DOHH2 (cell line): ENCODE results near the gene TMC8.
"Not testable (repeated sequence)": the region's sequence is repeated elsewhere in the genome, so short reads cannot be mapped to it uniquely, and the experiment has no call there.

ENCODE experiments used
- H3F3A ChIP-seq: fragments of 200-600 bp; sonication (generic), shearing (Covaris generic); 2 replicates; pipeline ENCODE4 v1.6.0; 2016; ENCODE audit warnings: antibody characterized with exemption, mild to moderate bottlenecking; ENCODE audit not compliant: control insufficient read depth, insufficient read depth
- H3K27ac ChIP-seq: fragments of 200-600 bp; sonication (generic); 2 replicates; pipeline ENCODE4 v1.5.1; 2014; ENCODE audit warnings: low read depth, mild to moderate bottlenecking, low read length, moderate library complexity
- H3K27me3 ChIP-seq: fragments of 200-600 bp; sonication (generic); 2 replicates; pipeline ENCODE4 v1.6.1; 2014; ENCODE audit warnings: mild to moderate bottlenecking, low read length, mixed read lengths; ENCODE audit not compliant: control insufficient read depth
- H3K36me3 ChIP-seq: fragments of 200-600 bp; sonication (generic); 2 replicates; pipeline ENCODE4 v1.6.1; 2014; ENCODE audit warnings: mild to moderate bottlenecking, low read length, moderate library complexity, mixed read lengths; ENCODE audit not compliant: control insufficient read depth
- H3K4me1 ChIP-seq: fragments of 200-600 bp; sonication (generic); 2 replicates; pipeline ENCODE4 v1.6.1; 2014; ENCODE audit warnings: mild to moderate bottlenecking, low read length, mixed read lengths; ENCODE audit not compliant: control insufficient read depth
- H3K4me2 ChIP-seq: fragments of 200-600 bp; sonication (generic); 2 replicates; pipeline ENCODE4 v1.6.0; 2014; ENCODE audit warnings: mild to moderate bottlenecking, low read length, moderate library complexity
- H3K4me3 ChIP-seq: fragments of 200-600 bp; sonication (generic); 2 replicates; pipeline ENCODE4 v1.5.1; 2014; ENCODE audit warnings: mild to moderate bottlenecking, low read length, mixed read lengths
- H3K79me2 ChIP-seq: fragments of 200-600 bp; sonication (generic); 2 replicates; pipeline ENCODE4 v1.6.1; 2014; ENCODE audit warnings: mild to moderate bottlenecking, low read length, mixed read lengths; ENCODE audit not compliant: control insufficient read depth
- H3K9me2 ChIP-seq: fragments of 200-600 bp; sonication (generic); replicated peaks from 2 replicates; pipeline ENCODE4 v1.6.1; 2014; ENCODE audit warnings: mild to moderate bottlenecking, low read length, mixed read lengths; ENCODE audit not compliant: control insufficient read depth
- H3K9me3 ChIP-seq: fragments of 200-600 bp; sonication (generic); 2 replicates; pipeline ENCODE4 v1.6.1; 2014; ENCODE audit warnings: antibody characterized with exemption, low read length, mixed read lengths; ENCODE audit not compliant: control insufficient read depth, insufficient read depth
- H4K20me1 ChIP-seq: fragments of 200-600 bp; sonication (generic); 2 replicates; pipeline ENCODE4 v1.6.0; 2014; ENCODE audit warnings: low read depth, mild to moderate bottlenecking, antibody characterized with exemption, low read length, moderate library complexity; ENCODE audit not compliant: control insufficient read depth, insufficient read depth
- EZH2phosphoT487 ChIP-seq: fragments of 200-600 bp; sonication (generic); IDR thresholded peaks from 2 replicates; pipeline ENCODE4 v1.6.1; 2017; ENCODE audit warnings: borderline replicate concordance, mild to moderate bottlenecking, antibody characterized with exemption, low read length, moderate library complexity, mixed read lengths
- TF ChIP-seq, protein P1 (sequence below): fragments of 200-600 bp; sonication (generic); IDR thresholded peaks from one replicate; pipeline ENCODE4 v1.5.1; 2014; ENCODE audit warnings: antibody characterized with exemption, mild to moderate bottlenecking, low read depth, low read length; ENCODE audit not compliant: poor library complexity, severe bottlenecking

Gene TMC8

DNA sequence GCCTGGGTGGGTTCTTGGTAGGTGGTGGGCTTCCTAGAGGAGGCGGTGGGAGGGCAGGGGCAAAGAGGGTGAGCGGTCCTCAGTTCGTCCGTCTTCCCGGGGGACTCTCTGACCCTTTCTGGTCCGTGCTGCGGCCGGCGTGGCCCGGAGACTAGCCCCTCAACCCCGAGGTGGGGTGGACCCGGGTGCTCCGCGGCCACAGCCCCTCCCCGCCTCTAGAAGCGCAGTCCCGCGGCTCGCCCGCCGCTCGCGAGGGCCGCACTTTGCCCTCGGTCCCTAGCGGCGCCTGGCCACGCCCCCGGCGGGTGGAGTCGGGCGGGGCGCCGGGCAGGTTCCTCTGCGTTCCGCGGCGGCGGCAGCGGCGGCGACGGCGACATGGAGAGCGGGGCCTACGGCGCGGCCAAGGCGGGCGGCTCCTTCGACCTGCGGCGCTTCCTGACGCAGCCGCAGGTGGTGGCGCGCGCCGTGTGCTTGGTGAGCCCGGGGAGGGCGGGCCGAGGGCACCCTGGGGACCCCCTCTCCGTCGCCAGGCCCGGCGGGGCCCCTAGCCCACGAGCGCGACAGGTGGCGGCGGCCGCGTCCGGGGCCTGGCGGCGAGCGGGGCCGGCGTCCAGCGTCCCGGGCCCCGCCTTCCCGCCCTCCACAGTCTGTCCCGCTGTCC lies 37.8 kb downstream of the TMC8 start, which contains the start of gene SYNGR2:
Gene SYNGR2 (plus strand): TSS at position 340 of the 661 bp plus-strand sequence. CDS start 36 bp downstream, at position 376.
- peak within 1 kb of the TSS; percentile 80 for H3K4me3 ChIP-seq
- peaks cover 45% of the 10 kb centered on the region for H3K36me3 ChIP-seq
- H3K79me2 ChIP-seq: peaks cover 39% of the 10 kb centered on the region
- H3K4me2 ChIP-seq: peak within 1 kb of the TSS; percentile 94
- peak within 1 kb of the TSS; percentile 65 for H3K27ac ChIP-seq
- H4K20me1 ChIP-seq: peaks cover 12% of the 10 kb centered on the region
- H3F3A ChIP-seq: peaks cover 9% of the 10 kb centered on the region
- peaks cover 58% of the 10 kb centered on the region for H3K4me1 ChIP-seq
- TF ChIP-seq, protein P1, sequence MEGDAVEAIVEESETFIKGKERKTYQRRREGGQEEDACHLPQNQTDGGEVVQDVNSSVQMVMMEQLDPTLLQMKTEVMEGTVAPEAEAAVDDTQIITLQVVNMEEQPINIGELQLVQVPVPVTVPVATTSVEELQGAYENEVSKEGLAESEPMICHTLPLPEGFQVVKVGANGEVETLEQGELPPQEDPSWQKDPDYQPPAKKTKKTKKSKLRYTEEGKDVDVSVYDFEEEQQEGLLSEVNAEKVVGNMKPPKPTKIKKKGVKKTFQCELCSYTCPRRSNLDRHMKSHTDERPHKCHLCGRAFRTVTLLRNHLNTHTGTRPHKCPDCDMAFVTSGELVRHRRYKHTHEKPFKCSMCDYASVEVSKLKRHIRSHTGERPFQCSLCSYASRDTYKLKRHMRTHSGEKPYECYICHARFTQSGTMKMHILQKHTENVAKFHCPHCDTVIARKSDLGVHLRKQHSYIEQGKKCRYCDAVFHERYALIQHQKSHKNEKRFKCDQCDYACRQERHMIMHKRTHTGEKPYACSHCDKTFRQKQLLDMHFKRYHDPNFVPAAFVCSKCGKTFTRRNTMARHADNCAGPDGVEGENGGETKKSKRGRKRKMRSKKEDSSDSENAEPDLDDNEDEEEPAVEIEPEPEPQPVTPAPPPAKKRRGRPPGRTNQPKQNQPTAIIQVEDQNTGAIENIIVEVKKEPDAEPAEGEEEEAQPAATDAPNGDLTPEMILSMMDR: no peak
- no peak for TF ChIP-seq EZH2phosphoT487
- H3K9me2 ChIP-seq: no peaks in the 10 kb centered on the region
- H3K27me3 ChIP-seq: no peaks in the 10 kb centered on the region
- H3K9me3 ChIP-seq: no peaks in the 10 kb centered on the region

DNA sequence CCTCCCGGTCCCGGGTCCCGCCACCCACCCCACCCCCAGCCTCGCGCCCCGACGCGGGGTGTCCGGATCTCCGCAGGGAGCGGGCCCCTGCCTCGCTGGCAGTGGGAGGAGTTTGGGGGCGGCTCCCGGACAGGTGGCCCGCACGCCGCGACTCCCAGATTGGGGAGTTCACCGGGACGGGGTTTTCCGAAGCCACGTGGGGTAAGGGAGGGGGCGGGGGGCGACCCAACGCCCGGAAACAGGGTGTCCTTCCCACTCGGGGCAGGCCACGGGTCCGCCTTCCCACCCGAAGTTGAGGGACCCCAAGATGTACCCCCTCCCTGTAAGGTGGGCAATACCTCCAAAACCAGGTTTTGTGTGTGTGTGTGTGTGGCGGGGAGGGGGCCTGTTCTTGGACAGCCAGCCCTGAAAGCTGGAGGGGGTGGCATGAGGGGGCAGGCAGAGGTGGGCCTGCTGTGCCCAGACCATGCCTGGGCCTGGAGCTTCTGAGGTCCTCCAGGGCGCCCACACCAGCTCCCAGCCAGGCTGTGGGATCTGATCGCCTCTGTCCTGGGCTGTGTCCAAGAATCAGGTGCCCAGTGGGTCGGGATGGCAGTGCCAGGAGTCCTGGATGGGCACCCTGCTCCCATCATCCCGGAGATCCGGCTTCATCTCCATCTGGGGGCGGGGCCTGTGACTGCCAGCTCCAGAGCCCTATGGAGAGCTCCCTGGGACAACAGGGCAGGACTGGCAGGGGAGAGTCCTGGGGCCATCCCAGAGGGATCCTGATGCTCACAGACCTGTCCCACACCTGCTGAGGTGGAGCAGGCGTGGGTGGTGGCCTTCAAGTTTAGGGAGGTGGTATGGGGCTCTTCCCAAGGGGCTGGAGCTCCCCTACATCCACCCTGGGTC lies 38.6 kb downstream of the TMC8 start:
- no peaks in the 10 kb centered on the region for H3K9me3 ChIP-seq
- H3K36me3 ChIP-seq: peaks cover 53% of the 10 kb centered on the region
- peaks cover 66% of the 10 kb centered on the region for H3K4me1 ChIP-seq
- no peaks in the 10 kb centered on the region for H3K9me2 ChIP-seq
- H3K27me3 ChIP-seq: no peaks in the 10 kb centered on the region
- peaks cover 15% of the 10 kb centered on the region for H3F3A ChIP-seq
- peaks cover 41% of the 10 kb centered on the region for H3K79me2 ChIP-seq
- H3K27ac ChIP-seq: peak overlapping the region; percentile 65
- peaks cover 12% of the 10 kb centered on the region for H4K20me1 ChIP-seq
- TF ChIP-seq EZH2phosphoT487: no peak
- TF ChIP-seq, protein P1: no peak
- peak overlapping the region; percentile 94 for H3K4me2 ChIP-seq
- H3K4me3 ChIP-seq: peak overlapping the region; percentile 80

DNA sequence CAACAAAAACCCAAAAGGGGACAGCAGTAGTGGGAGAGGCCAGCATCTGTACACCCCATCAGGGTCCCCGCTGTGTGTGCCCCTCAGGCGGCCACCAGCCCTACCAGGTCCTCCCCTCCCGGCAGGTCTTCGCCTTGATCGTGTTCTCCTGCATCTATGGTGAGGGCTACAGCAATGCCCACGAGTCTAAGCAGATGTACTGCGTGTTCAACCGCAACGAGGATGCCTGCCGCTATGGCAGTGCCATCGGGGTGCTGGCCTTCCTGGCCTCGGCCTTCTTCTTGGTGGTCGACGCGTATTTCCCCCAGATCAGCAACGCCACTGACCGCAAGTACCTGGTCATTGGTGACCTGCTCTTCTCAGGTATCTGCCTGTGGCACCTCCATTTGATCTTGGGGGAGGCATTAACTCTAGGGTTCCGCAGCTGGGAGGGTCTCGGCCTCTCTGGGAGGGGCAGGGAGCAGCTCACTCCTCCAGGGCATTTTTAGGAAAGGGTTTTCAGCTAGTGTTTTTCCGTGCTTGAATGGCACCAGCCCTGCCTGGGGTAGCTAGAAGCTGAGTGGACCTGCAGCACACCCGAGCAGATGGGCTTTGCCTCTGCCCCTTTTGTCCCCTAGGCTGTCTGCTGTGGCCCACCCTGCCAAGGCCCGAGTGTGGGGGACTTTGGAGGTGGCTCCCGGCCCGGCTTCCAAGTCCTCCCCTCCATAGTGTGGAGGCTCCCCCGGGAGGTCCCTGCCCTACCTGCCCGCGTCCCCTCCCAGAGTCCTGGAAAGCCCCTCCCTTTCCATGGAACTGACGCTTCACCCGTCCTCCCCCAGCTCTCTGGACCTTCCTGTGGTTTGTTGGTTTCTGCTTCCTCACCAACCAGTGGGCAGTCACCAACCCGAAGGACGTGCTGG lies 40.4 kb downstream of the TMC8 start:
- peak overlapping the region; percentile 94 for H3K4me2 ChIP-seq
- H3K9me2 ChIP-seq: no peaks in the 10 kb centered on the region
- peaks cover 15% of the 10 kb centered on the region for H4K20me1 ChIP-seq
- H3K4me3 ChIP-seq: peak overlapping the region; percentile 80
- H3K27ac ChIP-seq: peak overlapping the region; percentile 65
- H3K4me1 ChIP-seq: peaks cover 81% of the 10 kb centered on the region
- H3K36me3 ChIP-seq: peaks cover 71% of the 10 kb centered on the region
- H3F3A ChIP-seq: peaks cover 19% of the 10 kb centered on the region
- H3K9me3 ChIP-seq: no peaks in the 10 kb centered on the region
- H3K27me3 ChIP-seq: no peaks in the 10 kb centered on the region
- no peak for TF ChIP-seq EZH2phosphoT487
- TF ChIP-seq, protein P1: no peak
- H3K79me2 ChIP-seq: peaks cover 56% of the 10 kb centered on the region

DNA sequence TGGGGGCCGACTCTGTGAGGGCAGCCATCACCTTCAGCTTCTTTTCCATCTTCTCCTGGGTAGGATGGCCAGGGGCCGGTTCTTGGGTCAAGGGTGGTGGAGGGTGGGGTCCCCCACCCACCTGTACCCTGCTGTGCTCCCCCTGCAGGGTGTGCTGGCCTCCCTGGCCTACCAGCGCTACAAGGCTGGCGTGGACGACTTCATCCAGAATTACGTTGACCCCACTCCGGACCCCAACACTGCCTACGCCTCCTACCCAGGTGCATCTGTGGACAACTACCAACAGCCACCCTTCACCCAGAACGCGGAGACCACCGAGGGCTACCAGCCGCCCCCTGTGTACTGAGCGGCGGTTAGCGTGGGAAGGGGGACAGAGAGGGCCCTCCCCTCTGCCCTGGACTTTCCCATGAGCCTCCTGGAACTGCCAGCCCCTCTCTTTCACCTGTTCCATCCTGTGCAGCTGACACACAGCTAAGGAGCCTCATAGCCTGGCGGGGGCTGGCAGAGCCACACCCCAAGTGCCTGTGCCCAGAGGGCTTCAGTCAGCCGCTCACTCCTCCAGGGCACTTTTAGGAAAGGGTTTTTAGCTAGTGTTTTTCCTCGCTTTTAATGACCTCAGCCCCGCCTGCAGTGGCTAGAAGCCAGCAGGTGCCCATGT lies 41.1 kb downstream of the TMC8 start:
- not testable (repeated sequence) for H3K9me2 ChIP-seq, H3K27me3 ChIP-seq, H3K9me3 ChIP-seq
- peaks cover 81% of the 10 kb centered on the region for H3K4me1 ChIP-seq
- H3K36me3 ChIP-seq: peaks cover 78% of the 10 kb centered on the region
- peak overlapping the region; percentile 80 for H3K4me3 ChIP-seq
- peaks cover 19% of the 10 kb centered on the region for H4K20me1 ChIP-seq
- peaks cover 60% of the 10 kb centered on the region for H3K79me2 ChIP-seq
- peak overlapping the region; percentile 65 for H3K27ac ChIP-seq
- H3F3A ChIP-seq: peaks cover 19% of the 10 kb centered on the region
- H3K4me2 ChIP-seq: peak overlapping the region; percentile 94
